ENCODE results near the gene JPH3.

Gene JPH3

DNA sequence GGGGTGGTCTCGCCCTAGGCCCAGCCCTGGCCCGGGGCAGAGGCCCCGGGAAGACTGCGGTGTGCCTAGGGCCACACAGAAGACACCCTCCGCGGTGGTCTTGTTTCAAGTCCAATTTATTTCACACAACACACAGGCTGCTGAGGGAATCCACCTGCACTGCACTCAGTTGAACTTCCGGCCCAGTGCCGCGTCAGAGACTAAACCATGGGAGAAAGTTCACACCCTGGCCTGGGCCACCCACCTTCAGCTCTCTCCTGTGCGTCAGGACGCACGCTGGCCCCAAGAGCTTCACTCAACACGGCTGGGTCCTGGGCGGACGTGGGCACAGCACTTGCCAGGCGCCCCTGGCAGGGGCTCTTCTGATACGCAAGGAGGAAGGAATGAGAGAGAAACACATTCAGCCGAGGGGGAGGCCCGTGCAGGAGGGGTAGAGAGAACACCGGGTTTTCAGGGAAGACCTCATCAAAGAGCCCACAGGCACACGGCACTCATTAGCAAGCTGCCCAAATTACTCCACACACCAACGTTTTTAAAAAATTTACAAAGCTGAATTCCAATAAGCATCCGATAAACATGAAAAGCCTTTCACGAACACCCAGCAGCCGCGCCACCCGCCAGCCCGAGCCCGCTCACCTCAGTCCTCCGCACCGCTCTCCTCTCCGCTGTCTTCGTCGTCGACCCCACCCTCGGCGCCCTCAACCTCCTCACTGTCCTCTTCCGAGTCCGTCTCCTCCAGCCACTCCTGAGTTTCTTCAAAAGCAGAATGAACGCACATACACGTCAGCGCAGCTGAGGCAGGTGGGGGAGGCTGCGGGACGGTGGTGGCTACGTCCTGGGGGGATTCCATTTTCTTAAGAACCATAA, 105.6 kb downstream of the JPH3 start:
- H3K4me3 ChIP-seq (ENCODE audit: low read depth, low read length): no peak overlapping the region
- TF ChIP-seq, protein P1, sequence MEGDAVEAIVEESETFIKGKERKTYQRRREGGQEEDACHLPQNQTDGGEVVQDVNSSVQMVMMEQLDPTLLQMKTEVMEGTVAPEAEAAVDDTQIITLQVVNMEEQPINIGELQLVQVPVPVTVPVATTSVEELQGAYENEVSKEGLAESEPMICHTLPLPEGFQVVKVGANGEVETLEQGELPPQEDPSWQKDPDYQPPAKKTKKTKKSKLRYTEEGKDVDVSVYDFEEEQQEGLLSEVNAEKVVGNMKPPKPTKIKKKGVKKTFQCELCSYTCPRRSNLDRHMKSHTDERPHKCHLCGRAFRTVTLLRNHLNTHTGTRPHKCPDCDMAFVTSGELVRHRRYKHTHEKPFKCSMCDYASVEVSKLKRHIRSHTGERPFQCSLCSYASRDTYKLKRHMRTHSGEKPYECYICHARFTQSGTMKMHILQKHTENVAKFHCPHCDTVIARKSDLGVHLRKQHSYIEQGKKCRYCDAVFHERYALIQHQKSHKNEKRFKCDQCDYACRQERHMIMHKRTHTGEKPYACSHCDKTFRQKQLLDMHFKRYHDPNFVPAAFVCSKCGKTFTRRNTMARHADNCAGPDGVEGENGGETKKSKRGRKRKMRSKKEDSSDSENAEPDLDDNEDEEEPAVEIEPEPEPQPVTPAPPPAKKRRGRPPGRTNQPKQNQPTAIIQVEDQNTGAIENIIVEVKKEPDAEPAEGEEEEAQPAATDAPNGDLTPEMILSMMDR (IDR thresholded peaks at IDR 0.05; ENCODE audit: low read depth, low read length): no peak

DNA sequence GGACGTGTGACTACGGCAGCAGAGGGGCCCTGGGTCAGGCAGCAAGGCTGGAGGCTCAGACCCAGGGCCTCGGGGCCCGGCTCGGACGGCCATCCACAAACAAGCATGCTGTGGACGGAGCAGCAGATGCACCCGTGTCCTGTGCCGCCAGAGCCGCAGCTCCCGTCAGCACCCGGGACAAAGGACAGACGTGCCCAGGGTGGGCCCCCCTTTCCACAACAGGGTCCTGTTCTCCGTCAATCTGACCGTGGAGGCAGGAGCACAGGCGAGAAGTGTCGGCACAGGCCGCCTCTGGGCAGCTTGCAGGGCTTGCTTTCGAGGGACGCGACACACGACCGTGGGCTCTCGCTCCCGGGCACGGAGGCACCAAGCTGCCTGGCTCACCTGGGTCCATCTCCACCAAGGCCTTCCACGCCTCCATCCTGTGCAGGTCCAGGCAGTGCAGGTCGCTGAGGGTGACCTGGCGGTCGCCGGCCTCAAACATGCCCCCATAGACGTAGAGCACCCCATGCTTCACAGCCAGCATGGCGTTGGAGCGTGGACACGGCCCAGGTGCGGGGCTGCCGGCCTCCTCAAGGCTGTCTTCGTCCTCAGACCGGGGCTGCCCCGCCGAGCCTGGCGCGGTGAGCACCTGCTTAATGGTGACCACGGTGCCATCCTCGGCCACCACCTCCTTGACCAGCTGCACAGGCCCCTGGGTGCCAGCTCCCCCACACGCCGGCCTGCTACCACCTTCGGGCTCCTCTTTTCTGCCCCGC, 106.8 kb downstream of the JPH3 start:
- no peak overlapping the region for H3K4me3 ChIP-seq (ENCODE audit: low read depth, low read length)
- TF ChIP-seq, protein P1 (IDR thresholded peaks at IDR 0.05; ENCODE audit: low read depth, low read length): no peak

DNA sequence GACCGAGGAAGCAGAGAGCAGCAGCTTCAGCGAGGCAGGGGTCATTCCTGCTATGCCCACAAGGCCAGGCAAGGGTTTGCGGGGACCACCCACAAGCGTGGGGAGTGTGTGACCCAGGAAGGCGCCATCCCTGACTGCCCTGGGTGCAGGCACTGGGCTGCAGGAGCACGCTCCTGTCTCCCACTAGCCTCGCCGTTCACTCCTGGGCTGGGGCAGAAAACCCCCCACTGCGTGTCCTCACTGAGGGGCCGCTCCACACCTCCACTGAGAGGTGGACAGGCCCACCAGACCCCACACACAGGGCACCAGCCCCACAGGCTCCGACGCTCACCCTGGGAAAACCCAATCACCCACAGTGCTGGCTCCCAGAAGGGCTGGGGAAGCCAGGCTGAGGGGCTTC, 107.4 kb downstream of the JPH3 start:
- H3K4me3 ChIP-seq (ENCODE audit: low read depth, low read length): no peak overlapping the region
- TF ChIP-seq, protein P1 (IDR thresholded peaks at IDR 0.05; ENCODE audit: low read depth, low read length): no peak

DNA sequence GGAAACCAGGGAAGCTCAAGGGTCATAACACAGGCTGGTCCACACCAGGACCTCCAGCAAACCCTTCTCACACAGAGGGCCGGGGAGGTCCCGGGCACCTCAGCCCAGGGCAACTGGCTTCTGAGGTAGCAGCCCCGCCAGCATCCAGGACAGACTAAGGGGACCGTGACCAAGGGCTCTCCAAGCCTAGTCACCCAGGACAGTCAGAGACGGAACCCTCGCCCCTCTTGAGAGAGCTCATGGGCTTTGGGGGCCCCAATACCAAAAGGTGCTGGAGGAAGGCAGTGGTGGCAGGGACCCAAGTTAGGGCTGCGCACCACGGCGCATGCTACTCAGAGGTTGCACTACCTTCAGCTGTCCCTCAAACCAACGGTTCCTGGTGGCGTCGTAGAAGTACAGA, 108.6 kb downstream of the JPH3 start:
- no peak overlapping the region for H3K4me3 ChIP-seq (ENCODE audit: low read depth, low read length)
- TF ChIP-seq, protein P1 (IDR thresholded peaks at IDR 0.05; ENCODE audit: low read depth, low read length): no peak

DNA sequence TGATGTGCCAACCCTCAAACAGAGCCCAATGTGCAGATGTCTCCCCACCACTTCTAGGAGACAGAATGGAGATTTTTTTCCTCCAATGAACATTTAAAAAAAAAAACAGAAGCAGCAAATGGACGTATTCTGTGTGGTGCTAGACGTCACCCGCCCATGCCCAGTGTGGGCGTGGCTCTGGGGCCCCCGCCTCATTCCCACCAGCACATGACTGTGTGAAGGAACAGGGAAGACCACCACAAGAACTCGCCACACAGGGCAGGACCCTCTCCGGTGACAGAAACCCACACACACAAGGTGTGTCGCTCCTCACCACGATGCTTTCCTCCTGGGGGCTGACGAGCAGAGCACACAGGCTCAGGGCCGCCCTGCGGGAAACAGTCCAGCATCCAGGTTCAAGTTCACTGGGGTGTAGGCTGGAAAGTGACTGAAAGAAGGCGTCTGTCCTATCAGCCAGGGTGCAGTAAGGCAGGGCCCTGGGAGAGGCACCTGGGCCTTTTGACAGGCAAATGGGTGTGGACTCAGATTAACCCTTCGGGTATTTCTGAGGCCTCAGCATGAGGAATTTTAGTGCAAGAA, 110.0 kb downstream of the JPH3 start:
- TF ChIP-seq, protein P1 (IDR thresholded peaks at IDR 0.05; ENCODE audit: low read depth, low read length): no peak

DNA sequence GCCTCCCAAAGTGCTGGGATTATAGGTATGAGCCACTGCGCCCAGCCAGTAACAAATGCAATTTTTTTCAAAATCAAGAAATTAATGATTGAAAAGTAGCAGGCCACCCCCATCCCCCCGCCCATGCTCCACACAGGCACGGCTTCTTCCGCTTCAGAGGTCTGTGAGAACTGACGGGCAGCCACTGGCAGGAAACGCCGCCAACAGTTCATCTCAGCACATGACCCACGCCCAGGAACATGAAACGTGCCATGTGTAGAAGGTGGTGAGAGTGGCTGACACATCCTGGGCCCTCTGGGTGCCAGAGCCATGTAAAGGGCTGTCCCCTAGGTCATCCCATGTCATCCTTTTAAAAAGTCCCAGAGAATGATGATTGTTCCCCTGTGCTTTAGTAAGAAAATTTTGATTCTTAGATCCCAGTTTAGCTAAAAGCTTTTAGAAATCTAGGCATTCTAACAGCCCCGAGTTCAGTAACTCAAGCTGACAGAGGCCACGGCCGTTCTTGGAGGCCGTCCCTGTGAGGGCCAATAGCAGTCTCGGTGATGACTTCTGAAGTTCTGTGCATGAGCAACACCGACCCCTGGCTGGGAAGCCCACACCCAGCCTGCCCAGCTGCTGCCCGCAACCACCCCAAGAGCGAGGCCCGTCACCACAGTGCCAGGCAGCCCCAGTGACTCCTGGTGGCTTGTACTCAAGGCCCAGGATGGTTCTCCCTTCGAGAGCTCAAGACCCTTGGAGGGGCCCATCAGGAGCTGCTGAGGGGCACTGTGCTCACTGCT, 111.3 kb downstream of the JPH3 start:
- TF ChIP-seq, protein P1 (IDR thresholded peaks at IDR 0.05; ENCODE audit: low read depth, low read length): no peak
- H3K4me3 ChIP-seq (ENCODE audit: low read depth, low read length): no peak overlapping the region

More for the DNA sequence above, 110.0 kb downstream of the JPH3 start:
- no peak overlapping the region for H3K4me3 ChIP-seq (ENCODE audit: low read depth, low read length)
